Measurements from ENCODE around the gene PRR18. TPM values are rescaled to one million over a fixed set of nuclear protein-coding genes. Genes with fewer than 3 reads are reported as not detected.
A peak's percentile ranks its signal among the peaks of the same experiment; 100 is the strongest.

PRR18 gene
- total and polyA plus RNA-seq, 9 of the 15 experiments (the other 6 are each of a cell fraction or from before 2014, with no cell fraction given): not detected

DNA sequence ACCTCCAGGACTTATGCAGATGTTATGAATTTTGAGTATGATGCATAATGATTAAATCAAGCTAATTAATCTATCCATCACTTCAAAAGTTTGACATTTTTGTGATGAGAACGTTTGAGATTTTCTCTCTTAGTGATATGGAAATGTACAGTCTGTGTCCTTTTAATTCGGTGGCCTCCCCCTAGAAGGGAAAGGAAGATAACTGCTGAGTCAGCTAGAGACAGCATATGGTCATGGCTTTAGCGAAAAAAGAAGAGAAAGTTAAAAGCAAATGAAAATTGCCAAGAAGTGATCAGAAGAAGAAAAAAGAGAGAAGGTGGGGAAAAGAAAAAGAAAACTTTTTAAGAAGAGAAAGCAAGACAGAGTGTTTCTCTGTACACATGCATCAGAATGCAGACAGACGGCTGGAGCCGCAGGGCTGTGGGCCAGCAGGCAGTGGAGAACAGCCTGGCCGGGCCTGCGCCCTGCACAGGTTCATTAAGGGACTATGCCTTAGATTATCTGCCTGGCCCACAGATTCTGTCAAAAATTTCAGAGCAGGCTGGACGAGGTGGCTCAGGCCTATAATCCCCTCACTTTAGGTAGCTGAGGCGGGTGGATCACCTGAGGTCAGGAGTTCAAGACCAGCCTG, 7.7 kb downstream of the PRR18 start:
- no peaks in the 10 kb centered on the region for H3K79me2 ChIP-seq (ENCODE audit: control insufficient read depth, insufficient read depth, low read length)
- POLR2A ChIA-PET: interaction anchor here (0.6 to 1.7 kb wide), 2 partner anchors 10 to 42 kb away, joined by 3 to 4 read pairs; no protein-coding TSS in a partner anchor
- no peaks in the 10 kb centered on the region for H3K36me3 ChIP-seq (ENCODE audit: control insufficient read depth, insufficient read depth, low read length)
- CTCF ChIA-PET (ENCODE audit: low intra/inter-chr PET ratio): no interaction called here
- FAIRE-seq (no peak), ATAC-seq (no peak), DNase-seq (ENCODE audit: extremely low read depth in 1 of 4, low spot score in 3 of 4) (no peak)
- no peaks in the 10 kb centered on the region for H4K20me1 ChIP-seq (replicated peaks; ENCODE audit: control insufficient read depth, insufficient read depth, low read length)
- H3K4me2 ChIP-seq (ENCODE audit: insufficient read depth, low read length): no peak overlapping the region
- no peak overlapping the region for H3K27ac ChIP-seq (ENCODE audit: extremely low read depth, low read depth, low read length)
- TF ChIP-seq ZNF316 (IDR thresholded peaks at IDR 0.05) (peak; percentile 97), HDAC2 (IDR thresholded peaks at IDR 0.05) (no peak), RBBP5 (IDR thresholded peaks at IDR 0.05; ENCODE audit: borderline replicate concordance, insufficient read depth, low read length, poor library complexity, severe bottlenecking) (no peak), C11orf30 (IDR thresholded peaks at IDR 0.05; ENCODE audit: low read depth) (peak; percentile 95), MAFK (IDR thresholded peaks at IDR 0.05; ENCODE audit: low read length) (peak; percentile 94), MAFF (IDR thresholded peaks at IDR 0.05; ENCODE audit: low read length) (peak; percentile 95), NUFIP1 (IDR thresholded peaks at IDR 0.05; ENCODE audit: partially characterized antibody) (no peak), MAFG (tag; conservative IDR thresholded peaks at IDR 0.05) (peak; percentile 93), DDX20 (tag; IDR thresholded peaks at IDR 0.05; ENCODE audit: low read depth) (no peak), NFE2 (IDR thresholded peaks at IDR 0.05; ENCODE audit: low read depth) (0 out of 2 replicates have a peak, but pooled peaks have one; percentile 26), JUND (IDR thresholded peaks at IDR 0.05; ENCODE audit: borderline replicate concordance, low read depth, low read length) (no peak), JUND (tag; IDR thresholded peaks at IDR 0.05; ENCODE audit: borderline replicate concordance, low read depth, low read length) (no peak), POU5F1 (IDR thresholded peaks at IDR 0.05; ENCODE audit: borderline replicate concordance, low read depth, low read length, partially characterized antibody) (no peak)
- TF ChIP-seq, protein P1, sequence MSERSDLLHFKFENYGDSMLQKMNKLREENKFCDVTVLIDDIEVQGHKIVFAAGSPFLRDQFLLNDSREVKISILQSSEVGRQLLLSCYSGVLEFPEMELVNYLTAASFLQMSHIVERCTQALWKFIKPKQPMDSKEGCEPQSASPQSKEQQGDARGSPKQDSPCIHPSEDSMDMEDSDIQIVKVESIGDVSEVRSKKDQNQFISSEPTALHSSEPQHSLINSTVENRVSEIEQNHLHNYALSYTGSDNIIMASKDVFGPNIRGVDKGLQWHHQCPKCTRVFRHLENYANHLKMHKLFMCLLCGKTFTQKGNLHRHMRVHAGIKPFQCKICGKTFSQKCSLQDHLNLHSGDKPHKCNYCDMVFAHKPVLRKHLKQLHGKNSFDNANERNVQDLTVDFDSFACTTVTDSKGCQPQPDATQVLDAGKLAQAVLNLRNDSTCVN (CRISPR knock-in tag; IDR thresholded peaks at IDR 0.05): no peak
- TF ChIP-seq, protein P2, sequence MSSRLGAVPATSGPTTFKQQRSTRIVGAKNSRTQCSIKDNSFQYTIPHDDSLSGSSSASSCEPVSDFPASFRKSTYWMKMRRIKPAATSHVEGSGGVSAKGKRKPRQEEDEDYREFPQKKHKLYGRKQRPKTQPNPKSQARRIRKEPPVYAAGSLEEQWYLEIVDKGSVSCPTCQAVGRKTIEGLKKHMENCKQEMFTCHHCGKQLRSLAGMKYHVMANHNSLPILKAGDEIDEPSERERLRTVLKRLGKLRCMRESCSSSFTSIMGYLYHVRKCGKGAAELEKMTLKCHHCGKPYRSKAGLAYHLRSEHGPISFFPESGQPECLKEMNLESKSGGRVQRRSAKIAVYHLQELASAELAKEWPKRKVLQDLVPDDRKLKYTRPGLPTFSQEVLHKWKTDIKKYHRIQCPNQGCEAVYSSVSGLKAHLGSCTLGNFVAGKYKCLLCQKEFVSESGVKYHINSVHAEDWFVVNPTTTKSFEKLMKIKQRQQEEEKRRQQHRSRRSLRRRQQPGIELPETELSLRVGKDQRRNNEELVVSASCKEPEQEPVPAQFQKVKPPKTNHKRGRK (tag; IDR thresholded peaks at IDR 0.05): peak; percentile 30; the same call in 1 of the 2 replicates
- TF ChIP-seq, protein P3, sequence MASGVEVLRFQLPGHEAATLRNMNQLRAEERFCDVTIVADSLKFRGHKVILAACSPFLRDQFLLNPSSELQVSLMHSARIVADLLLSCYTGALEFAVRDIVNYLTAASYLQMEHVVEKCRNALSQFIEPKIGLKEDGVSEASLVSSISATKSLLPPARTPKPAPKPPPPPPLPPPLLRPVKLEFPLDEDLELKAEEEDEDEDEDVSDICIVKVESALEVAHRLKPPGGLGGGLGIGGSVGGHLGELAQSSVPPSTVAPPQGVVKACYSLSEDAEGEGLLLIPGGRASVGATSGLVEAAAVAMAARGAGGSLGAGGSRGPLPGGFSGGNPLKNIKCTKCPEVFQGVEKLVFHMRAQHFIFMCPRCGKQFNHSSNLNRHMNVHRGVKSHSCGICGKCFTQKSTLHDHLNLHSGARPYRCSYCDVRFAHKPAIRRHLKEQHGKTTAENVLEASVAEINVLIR (CRISPR knock-in tag; IDR thresholded peaks at IDR 0.05): no peak
- peaks cover 52 to 69% of the 10 kb centered on the region in 2 experiments for H3K27me3 ChIP-seq (ENCODE audit: control insufficient read depth in 2 of 2, insufficient read depth in 2 of 2, low read length in 2 of 2)
- H3K9me3 ChIP-seq (replicated peaks; ENCODE audit: control insufficient read depth, insufficient read depth, low read depth, low read length): no peaks in the 10 kb centered on the region
- no peak overlapping the region for H3K9ac ChIP-seq (ENCODE audit: insufficient read depth in 1 of 2, low read depth in 2 of 2, low read length in 2 of 2)
- WGBS (ENCODE audit: insufficient coverage, low coverage, missing lambda C conversion rate): 6% methylated on average over 9 of the region's 9 CpGs
- H3K4me1 ChIP-seq (replicated peaks in 1 of 2; ENCODE audit: control insufficient read depth in 2 of 2, insufficient read depth in 2 of 2, low read length in 2 of 2): no peaks in the 10 kb centered on the region
- no TSS peak for BruUV-seq (replicated peaks)
- intact Hi-C loops (cut with micrococcal nuclease) (no loop called here), in situ Hi-C loops (cut with MboI) (no loop called here)
- no peak overlapping the region for H3K4me3 ChIP-seq
- no peak overlapping the region for H2AFZ ChIP-seq (ENCODE audit: low read depth, low read length)
- no peaks in the 10 kb centered on the region for H3K9me1 ChIP-seq (ENCODE audit: control insufficient read depth, insufficient read depth, low read length)

Data from K562 (cell line).